Fibroblast of skin of left quadriceps (primary cell): ENCODE measurements around the gene AHRR.

Experiments
- DNase-seq, 2 experiments: peaks; one replicate each; pipeline ENCODE4 v3.0.0-alpha.2; 2013; ENCODE audit warnings: low read depth in 2 of 2

The AHRR gene

DNA sequence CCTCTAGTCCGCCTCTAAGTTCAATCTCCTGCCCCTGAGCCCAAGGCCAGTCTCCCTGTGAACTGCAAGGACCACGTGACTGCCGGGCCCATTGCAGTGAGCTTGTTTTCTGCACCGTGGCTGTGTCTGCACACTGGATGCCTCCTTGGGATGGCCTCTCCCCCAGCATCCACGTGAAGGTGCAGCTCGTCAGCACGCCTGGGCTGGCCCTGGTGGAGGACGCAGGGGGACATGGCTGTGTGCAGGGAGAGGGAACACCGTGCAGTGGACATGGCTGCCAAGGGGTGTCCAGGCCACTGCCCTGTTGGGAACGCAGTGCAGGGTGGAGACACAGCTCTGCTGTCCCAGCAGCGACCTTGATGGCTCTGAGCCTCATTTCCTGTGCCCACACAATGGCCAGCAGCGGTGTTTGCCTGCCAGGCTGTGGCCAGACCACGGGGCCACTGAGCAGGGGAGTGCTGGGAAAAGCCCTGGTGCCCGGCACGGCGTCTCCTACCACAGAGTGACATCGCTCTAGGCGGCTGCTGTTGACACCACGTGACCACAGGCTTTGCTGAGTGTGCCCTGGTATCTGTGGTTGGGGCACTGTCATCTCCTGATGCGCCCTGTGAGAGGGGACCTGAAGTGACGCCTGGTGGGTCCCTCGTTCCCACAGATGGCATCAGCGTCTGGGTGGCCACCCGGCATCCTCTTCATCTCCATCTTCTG is 94.6 kb downstream of the AHRR start:
- no peak for DNase-seq

DNA sequence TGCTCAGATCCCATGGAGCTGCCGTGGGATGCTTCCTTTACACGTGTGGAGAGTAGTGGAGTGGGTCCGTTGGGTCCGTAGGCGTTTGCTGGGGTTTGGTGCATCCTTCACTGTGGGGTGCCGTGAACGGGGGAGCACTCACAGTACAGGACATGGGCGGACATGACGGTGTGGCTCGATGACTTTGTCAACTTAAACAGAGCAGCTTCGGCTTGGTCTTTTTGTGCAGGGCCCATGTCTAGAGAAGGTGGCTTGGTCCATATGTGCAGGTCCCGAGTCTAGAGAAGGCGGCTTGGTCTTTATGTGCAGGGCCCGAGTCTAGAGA is 95.1 kb downstream of the AHRR start:
- no peak for DNase-seq

DNA sequence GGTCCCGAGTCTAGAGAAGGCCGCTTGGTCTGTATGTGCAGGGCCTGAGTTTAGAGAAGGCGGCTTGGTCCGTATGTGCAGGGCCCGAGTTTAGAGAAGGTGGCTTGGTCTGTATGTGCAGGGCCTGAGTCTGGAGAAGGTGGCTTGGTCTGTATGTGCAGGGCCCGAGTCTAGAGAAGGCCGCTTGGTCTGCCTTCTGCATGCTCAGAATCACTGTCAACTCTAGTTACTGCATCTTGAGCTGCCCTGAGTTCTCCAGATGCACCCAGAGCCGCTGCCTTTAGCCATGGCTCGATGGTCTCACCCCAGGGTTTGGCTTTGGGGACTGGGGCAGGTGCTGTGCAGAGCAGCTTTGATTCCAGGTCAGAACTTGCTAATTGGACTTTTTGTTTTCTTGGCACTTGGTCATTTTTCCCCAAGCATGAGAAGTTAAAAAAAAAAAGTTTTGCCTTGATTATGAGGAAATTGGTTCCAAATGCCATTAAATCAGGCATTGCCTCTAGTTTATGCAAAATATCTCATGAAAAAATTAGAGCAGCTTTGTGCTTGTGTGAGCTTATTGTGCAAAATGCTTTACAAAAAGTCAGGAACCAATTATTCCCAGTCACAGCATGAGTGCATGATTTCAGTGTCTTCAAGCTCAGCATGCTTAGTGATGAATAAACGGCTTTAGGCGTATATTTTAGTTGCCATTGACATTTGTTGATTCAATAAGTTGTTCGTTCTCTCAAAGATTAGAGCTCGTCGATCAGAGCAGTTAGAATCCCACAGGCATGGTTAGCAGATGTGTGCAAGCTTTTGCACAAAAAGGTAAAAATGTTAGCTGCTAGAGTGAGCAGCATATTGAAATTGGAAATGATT is 96.0 kb downstream of the AHRR start:
- DNase-seq: peak; percentile 34 to 36

- no peak for DNase-seq
Observed at GRCh38 chr5:418162-419121, 96.9 kb downstream of the AHRR start.

- no peak for DNase-seq
Observed at GRCh38 chr5:419970-420369, 98.5 kb downstream of the AHRR start.

GRCh38 chr5:420632-421286 is 99.2 kb downstream of the AHRR start:
- no peak for DNase-seq

DNA sequence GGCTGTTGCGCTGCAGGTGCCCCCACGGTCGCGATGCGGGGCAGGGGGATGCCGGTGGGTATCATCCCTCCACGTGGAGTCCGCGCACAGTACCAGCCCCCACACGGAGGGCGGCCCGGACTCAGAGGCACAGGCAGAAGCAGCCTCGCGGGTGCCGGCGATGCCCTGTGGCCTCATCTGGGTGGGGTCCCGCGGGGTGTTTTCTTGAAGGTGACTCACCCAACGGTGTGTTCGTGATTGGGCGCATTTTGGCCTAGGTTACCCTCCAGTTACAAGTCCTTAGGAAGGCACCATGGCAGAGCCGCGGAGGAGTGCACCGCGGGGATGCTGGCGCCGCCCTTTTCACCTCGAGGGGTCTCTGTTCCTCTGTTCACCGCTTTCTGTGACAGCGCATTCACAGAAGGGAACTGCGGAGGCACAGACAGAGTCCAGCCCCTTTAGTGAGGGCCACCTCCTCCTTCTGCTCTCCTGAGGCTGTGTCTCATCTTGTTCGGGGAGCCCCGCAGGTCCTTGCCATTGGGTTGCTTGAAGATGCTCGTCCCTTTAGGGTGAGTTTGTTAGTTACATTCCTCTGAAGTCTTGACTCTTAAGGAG is 99.9 kb downstream of the AHRR start:
- no peak for DNase-seq

GRCh38 chr5:421901-422300 is 100.4 kb downstream of the AHRR start:
- no peak for DNase-seq

DNA sequence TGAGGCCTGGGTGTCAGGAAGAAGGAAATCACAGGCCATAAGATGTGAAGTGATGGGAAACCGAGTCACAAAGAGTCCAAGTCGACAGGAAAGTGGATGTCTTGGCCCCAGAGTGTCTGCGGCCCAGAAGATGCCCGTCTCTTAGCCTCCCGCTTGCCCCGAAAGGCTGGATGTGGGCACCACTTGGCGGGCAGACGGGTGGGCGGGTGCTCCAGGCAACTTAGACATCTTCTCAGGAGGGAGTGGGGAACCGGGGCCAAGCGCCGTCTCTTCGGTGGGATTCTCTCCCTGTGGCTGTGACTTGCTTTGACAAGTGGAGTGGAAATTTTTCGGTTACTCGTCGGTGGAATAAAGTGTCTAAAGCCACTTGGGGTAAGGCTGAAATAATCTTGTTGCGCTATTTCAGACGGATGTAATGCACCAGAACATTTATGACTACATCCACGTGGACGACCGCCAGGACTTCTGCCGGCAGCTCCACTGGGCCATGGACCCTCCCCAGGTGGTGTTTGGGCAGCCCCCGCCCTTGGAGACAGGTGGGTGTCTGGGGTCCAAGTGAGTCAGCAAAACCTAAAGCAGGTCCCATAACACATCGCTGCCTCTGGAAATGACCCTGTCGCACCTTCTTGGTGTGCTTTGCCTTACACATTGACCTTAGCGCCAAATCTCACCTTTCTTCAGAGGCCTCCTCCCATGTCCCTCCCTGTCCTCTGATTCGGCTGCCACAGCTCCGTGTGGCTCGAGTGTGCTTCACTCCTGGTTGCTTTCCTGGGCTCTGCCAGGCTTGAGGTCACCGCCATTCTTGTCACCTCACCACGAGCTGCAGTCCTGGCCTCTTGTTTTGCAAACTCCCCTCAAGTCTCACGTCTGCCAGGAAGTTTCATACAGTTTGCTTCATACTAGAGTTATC is 101.1 kb downstream of the AHRR start:
- DNase-seq: no peak

DNA sequence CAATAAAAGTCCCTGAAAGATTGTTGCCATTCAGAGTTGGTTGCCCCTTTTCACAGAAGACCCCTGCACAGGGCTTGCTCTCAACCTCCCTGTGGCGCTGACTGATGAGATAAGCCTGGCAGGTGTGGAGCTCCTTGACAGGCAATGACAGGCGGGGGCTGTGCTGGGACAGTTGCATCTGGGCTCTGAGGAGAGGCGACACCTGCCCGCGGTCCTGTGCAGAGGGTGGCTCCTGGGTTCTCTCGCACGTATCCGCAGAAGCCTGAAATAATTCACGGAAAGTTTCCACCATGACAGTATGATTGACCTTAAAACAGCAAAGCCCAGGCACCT is 101.7 kb downstream of the AHRR start:
- DNase-seq: no peak

- DNase-seq: no peak
Observed at GRCh38 chr5:423626-424261, 102.2 kb downstream of the AHRR start.

DNA sequence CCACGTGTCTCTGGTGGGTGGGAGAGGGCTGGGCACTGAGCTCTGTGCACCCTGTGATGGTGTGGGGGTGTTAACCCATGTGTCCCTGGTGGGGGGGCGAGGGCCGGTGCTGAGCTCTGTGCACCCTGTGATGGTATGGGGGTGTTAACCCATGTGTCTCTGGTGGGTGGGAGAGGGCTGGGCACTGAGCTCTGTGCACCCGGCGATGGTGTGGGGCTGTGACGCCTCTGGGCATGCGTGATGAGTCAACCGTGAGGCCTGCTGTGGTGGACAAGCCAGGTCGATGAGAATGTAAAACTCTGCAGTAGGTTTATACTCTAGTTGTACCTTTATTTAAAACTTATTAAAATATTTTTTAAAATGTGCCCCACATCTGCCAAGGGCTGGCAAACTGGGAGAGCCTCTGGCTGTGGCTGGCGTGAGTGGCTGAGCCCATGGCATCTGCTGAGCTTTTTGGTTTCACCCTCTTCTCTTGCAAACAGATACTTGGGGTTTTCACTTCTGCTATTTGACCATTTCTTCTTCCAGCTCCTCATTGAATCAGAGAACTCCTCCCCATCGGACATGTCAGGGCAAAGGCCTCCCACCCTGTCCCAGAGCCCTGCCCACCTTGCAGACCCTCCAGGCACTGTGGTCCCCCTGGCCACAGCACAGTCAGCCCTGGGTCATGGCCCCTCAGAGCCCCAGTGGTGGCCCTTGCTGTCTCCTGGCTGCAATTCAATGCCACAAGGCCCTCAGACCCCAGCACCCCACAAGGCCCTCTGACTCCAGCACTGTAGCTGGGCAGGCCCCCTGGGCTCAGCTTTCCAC is 103.0 kb downstream of the AHRR start:
- no peak for DNase-seq

DNA sequence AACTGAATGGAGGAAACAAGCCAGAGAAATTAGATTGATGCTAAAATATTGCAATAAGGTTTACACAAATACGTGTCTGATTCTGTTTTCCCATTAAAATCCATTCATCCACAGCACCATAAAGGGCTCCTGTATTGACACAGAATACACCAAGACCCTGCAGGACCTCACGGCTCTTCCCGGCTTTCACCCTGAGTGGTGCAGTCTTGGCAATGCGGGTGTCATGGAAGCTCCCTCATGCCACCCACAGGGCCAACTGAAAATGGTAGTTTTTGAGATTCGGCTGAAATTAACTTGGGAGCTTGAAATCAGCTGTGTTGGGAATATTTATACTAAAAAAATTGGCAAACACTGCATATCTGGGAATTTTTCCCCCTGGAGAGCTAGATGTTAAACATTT is 104.2 kb downstream of the AHRR start:
- no peak for DNase-seq

DNA sequence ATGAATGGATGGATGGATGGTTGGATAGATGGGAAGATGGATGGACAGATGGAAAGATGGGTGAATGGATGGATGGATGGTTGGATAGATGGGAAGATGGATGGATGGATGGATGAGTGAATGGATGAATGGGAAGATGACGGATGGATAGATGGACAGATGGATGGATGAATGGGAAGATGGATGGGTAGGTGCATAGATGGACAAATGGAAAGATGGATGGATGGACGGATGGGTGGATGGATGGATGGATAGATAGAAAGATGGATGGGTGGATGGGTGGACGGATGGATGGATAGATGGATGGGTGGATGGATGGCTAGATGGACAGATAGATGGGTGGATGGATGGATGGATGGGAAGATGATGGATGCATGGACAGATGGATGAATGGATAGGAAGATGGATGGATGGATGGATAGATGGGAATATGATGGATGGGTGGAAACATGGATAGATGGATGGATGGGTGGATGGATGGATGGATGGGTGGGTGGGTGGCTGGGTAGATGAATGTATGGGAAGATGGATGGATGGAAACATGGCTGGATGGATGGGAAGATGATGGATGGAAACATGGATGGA is 105.0 kb downstream of the AHRR start:
- no peak for DNase-seq

GRCh38 chr5:427415-428087 is 106.0 kb downstream of the AHRR start:
- DNase-seq: no peak

DNA sequence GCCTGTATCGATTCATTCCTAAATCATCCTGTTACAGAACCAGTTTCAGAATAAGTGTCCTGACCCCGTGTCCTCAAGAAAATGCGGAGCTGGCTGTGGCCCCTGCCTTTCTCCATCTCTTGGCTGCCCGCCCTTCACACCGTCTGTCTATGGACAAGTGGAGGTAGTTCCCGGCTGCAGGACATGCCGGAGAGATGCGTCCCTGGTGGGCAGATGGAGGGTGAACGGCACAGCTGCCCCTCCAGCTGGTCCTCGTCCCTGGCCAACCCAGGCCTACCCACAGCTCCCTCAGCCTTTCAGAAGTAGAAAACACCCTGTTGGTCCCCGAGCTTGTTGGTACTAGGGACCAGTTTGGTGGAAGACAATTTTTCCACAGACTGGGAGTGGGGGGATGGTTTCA is 106.7 kb downstream of the AHRR start:
- DNase-seq: no peak

GRCh38 chr5:428754-429452 is 107.4 kb downstream of the AHRR start:
- no peak for DNase-seq
